MM.1S (cell line): ENCODE results near the gene SYTL5.

Experiments
- DNase-seq: peaks from one replicate; pipeline ENCODE4 v3.0.0-alpha.2; 2015
- H2AFZ ChIP-seq: fragments of 300-600 bp; sonication (generic); 2 replicates; pipeline ENCODE4 v1.6.0; 2016; ENCODE audit warnings: antibody characterized with exemption, low read length
- H3F3A ChIP-seq: fragments of 300-600 bp; sonication (generic); 2 replicates; pipeline ENCODE4 v1.6.1; 2016; ENCODE audit warnings: mild to moderate bottlenecking, antibody characterized with exemption, low read length, moderate library complexity, mixed read lengths; ENCODE audit not compliant: insufficient read depth
- H3K27ac ChIP-seq: fragments of 300-600 bp; sonication (generic); 2 replicates; pipeline ENCODE4 v1.5.1; 2016; ENCODE audit warnings: mild to moderate bottlenecking, low read length
- H3K27me3 ChIP-seq: fragments of 300-600 bp; sonication (generic); replicated peaks from 2 replicates; pipeline ENCODE4 v1.6.0; 2016; ENCODE audit warnings: low read length; ENCODE audit not compliant: insufficient read depth
- H3K36me3 ChIP-seq: fragments of 300-600 bp; sonication (generic); replicated peaks from 2 replicates; pipeline ENCODE4 v1.6.1; 2016; ENCODE audit warnings: mild to moderate bottlenecking, low read length, mixed read lengths; ENCODE audit not compliant: insufficient read depth
- H3K4me1 ChIP-seq: fragments of 300-600 bp; sonication (generic); 2 replicates; pipeline ENCODE4 v1.6.1; 2016; ENCODE audit warnings: low read length, mixed read lengths
- H3K4me2 ChIP-seq: fragments of 300-600 bp; sonication (generic); 2 replicates; pipeline ENCODE4 v1.6.0; 2016; ENCODE audit warnings: low read depth, low read length
- H3K4me3 ChIP-seq: fragments of 300-600 bp; sonication (generic); 2 replicates; pipeline ENCODE4 v1.5.1; 2016; ENCODE audit warnings: low read length, mixed read lengths
- H3K79me2 ChIP-seq: fragments of 300-600 bp; sonication (generic); 2 replicates; pipeline ENCODE4 v1.6.1; 2016; ENCODE audit warnings: mixed run types, low read length, mixed read lengths
- H3K9ac ChIP-seq: fragments of 300-600 bp; sonication (generic); 2 replicates; pipeline ENCODE4 v1.6.1; 2016; ENCODE audit warnings: low read length, mixed read lengths
- H3K9me2 ChIP-seq: fragments of 300-600 bp; sonication (generic); replicated peaks from 2 replicates; pipeline ENCODE4 v1.6.1; 2016; ENCODE audit warnings: mild to moderate bottlenecking, low read length, mixed read lengths; ENCODE audit not compliant: insufficient read depth
- H3K9me3 ChIP-seq: fragments of 300-600 bp; sonication (generic); replicated peaks from 2 replicates; pipeline ENCODE4 v1.6.1; 2016; ENCODE audit warnings: mild to moderate bottlenecking, low read length, mixed read lengths; ENCODE audit not compliant: insufficient read depth
- H4K20me1 ChIP-seq: fragments of 300-600 bp; sonication (generic); 2 replicates; pipeline ENCODE4 v1.6.1; 2016; ENCODE audit warnings: mild to moderate bottlenecking, low read length, moderate library complexity, mixed read lengths; ENCODE audit not compliant: insufficient read depth
- CTCF ChIP-seq: fragments of 300-600 bp; sonication (generic); IDR thresholded peaks from 2 replicates; pipeline ENCODE4 v1.5.1; 2016; ENCODE audit warnings: antibody characterized with exemption, low read length, mixed read lengths
- EZH2 ChIP-seq: fragments of 300-600 bp; sonication (generic); optimal IDR thresholded peaks from 2 replicates; pipeline ENCODE3; 2017; ENCODE audit warnings: low read depth, mild to moderate bottlenecking, antibody characterized with exemption, low read length, mixed read lengths
- EZH2phosphoT487 ChIP-seq: fragments of 300-600 bp; sonication (generic); IDR thresholded peaks from 2 replicates; pipeline ENCODE4 v1.6.1; 2018; ENCODE audit warnings: antibody characterized with exemption, low read length

Gene SYTL5

GRCh38 chrX:38061335-38061734 is 55.0 kb downstream of the SYTL5 start:
- TF ChIP-seq CTCF (no peak), EZH2 (no peak), EZH2phosphoT487 (no peak)
- Histone ChIP-seq H3K9me3 (no peaks in the 10 kb centered on the region), H3K4me2 (no peak overlapping the region), H4K20me1 (no peaks in the 10 kb centered on the region), H3K36me3 (no peaks in the 10 kb centered on the region), H3K27me3 (no peaks in the 10 kb centered on the region), H3K9ac (no peak overlapping the region), H3F3A (no peaks in the 10 kb centered on the region), H3K4me1 (no peaks in the 10 kb centered on the region), H2AFZ (no peak overlapping the region), H3K27ac (no peak overlapping the region), H3K4me3 (no peak overlapping the region), H3K9me2 (no peaks in the 10 kb centered on the region), H3K79me2 (no peaks in the 10 kb centered on the region)
- DNase-seq, result no peak

- no peaks in the 10 kb centered on the region for H3K9me3 ChIP-seq
- no peak overlapping the region for H3K4me3 ChIP-seq
- H3K79me2 ChIP-seq, result no peaks in the 10 kb centered on the region
- no peaks in the 10 kb centered on the region for H3K27me3 ChIP-seq
- no peaks in the 10 kb centered on the region for H3K4me1 ChIP-seq
- no peak overlapping the region for H3K27ac ChIP-seq
- H4K20me1 ChIP-seq, result no peaks in the 10 kb centered on the region
- no peaks in the 10 kb centered on the region for H3F3A ChIP-seq
- no peaks in the 10 kb centered on the region for H3K9me2 ChIP-seq
- TF ChIP-seq EZH2 (no peak), CTCF (no peak), EZH2phosphoT487 (no peak)
- no peak overlapping the region for H3K9ac ChIP-seq
- no peaks in the 10 kb centered on the region for H3K36me3 ChIP-seq
- no peak overlapping the region for H3K4me2 ChIP-seq
- DNase-seq, result no peak
- H2AFZ ChIP-seq, result no peak overlapping the region
Observed at GRCh38 chrX:38066934-38067333, 60.6 kb downstream of the SYTL5 start.

- H3K27me3 ChIP-seq, result no peaks in the 10 kb centered on the region
- H3F3A ChIP-seq, result no peaks in the 10 kb centered on the region
- no peaks in the 10 kb centered on the region for H3K36me3 ChIP-seq
- DNase-seq, result no peak
- H4K20me1 ChIP-seq, result no peaks in the 10 kb centered on the region
- H3K4me1 ChIP-seq, result no peaks in the 10 kb centered on the region
- TF ChIP-seq CTCF (no peak), EZH2phosphoT487 (no peak), EZH2 (no peak)
- no peaks in the 10 kb centered on the region for H3K9me3 ChIP-seq
- no peak overlapping the region for H3K4me2 ChIP-seq
- H3K9ac ChIP-seq, result no peak overlapping the region
- H3K9me2 ChIP-seq, result no peaks in the 10 kb centered on the region
- no peaks in the 10 kb centered on the region for H3K79me2 ChIP-seq
- H3K4me3 ChIP-seq, result no peak overlapping the region
- no peak overlapping the region for H3K27ac ChIP-seq
- H2AFZ ChIP-seq, result no peak overlapping the region
Observed at GRCh38 chrX:38069273-38069672, 62.9 kb downstream of the SYTL5 start.
